Right lobe of liver (tissue), 4 donors: ENCODE data around the gene PRR35.

Experiments
- POLR2A ChIP-seq: fragments of 450-650 bp; IDR thresholded peaks from one replicate; pipeline ENCODE4 v1.6.1; 2017; ENCODE audit warnings: antibody characterized with exemption, mild to moderate bottlenecking
- TF ChIP-seq, protein P1 (sequence below), 4 donors: fragments of 200-600 bp in 3 of 4; fragments of 450-650 bp in 1 of 4; IDR thresholded peaks; one replicate each; pipeline versions ENCODE4 v1.5.1 to v1.8.0; 2016 to 2022; ENCODE audit warnings: antibody characterized with exemption in 4 of 4, mild to moderate bottlenecking in 2 of 4
- donor health status: DM: no; HTN: no; CAD: no.
- donor health status: DM: no; HTN: no; CAD: no.
- donor health status: DM: no; HTN: yes; CAD: no.

GRCh38 chr16:567373-568256 lies 7.4 kb downstream of the PRR35 start:
- TF ChIP-seq, protein P1, sequence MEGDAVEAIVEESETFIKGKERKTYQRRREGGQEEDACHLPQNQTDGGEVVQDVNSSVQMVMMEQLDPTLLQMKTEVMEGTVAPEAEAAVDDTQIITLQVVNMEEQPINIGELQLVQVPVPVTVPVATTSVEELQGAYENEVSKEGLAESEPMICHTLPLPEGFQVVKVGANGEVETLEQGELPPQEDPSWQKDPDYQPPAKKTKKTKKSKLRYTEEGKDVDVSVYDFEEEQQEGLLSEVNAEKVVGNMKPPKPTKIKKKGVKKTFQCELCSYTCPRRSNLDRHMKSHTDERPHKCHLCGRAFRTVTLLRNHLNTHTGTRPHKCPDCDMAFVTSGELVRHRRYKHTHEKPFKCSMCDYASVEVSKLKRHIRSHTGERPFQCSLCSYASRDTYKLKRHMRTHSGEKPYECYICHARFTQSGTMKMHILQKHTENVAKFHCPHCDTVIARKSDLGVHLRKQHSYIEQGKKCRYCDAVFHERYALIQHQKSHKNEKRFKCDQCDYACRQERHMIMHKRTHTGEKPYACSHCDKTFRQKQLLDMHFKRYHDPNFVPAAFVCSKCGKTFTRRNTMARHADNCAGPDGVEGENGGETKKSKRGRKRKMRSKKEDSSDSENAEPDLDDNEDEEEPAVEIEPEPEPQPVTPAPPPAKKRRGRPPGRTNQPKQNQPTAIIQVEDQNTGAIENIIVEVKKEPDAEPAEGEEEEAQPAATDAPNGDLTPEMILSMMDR (IDR thresholded peaks at IDR 0.05): no peak
- TF ChIP-seq POLR2A: no peak
